ENCODE data around the gene VSIG4.

- no peak for TF ChIP-seq CTCF (IDR thresholded peaks at IDR 0.05)
- no peak for TF ChIP-seq ZFX (IDR thresholded peaks at IDR 0.05; ENCODE audit: borderline replicate concordance)
These were observed 63.7 kb downstream of the VSIG4 start for GRCh38 chrX:65976161-65976560.

All from 22Rv1 (cell line).